ENCODE results near the gene TASOR.
"Not testable (repeated sequence)": the region's sequence is repeated elsewhere in the genome, so short reads cannot be mapped to it uniquely, and the experiment has no call there.

DNA sequence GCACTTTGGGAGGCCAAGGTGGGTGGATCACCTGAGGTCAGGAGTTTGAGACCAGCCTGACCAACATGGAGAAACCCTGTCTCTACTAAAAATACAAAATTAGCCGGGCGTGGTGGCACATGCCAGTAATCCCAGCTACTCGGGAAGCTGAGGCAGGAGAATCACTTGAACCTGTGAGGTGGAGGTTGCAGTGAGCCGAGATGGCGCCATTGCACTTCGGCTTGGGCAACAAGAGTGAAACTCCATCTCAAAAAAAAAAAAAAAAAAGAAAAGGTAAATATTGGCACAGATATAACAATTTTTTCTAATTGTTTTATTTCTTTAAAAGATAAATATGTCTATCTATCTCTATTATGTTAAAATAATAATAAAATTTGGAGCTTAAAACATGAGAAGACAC lies 24.3 kb upstream of the TASOR start:
- TF ChIP-seq POLR2A (IDR thresholded peaks at IDR 0.05): not testable (repeated sequence)
- TF ChIP-seq, protein P1, sequence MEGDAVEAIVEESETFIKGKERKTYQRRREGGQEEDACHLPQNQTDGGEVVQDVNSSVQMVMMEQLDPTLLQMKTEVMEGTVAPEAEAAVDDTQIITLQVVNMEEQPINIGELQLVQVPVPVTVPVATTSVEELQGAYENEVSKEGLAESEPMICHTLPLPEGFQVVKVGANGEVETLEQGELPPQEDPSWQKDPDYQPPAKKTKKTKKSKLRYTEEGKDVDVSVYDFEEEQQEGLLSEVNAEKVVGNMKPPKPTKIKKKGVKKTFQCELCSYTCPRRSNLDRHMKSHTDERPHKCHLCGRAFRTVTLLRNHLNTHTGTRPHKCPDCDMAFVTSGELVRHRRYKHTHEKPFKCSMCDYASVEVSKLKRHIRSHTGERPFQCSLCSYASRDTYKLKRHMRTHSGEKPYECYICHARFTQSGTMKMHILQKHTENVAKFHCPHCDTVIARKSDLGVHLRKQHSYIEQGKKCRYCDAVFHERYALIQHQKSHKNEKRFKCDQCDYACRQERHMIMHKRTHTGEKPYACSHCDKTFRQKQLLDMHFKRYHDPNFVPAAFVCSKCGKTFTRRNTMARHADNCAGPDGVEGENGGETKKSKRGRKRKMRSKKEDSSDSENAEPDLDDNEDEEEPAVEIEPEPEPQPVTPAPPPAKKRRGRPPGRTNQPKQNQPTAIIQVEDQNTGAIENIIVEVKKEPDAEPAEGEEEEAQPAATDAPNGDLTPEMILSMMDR (IDR thresholded peaks at IDR 0.05): not testable (repeated sequence)
